Ovary (tissue), 9 donors: ENCODE results near the gene TRAK1. TPM values are rescaled to one million over a fixed set of nuclear protein-coding genes. Genes with fewer than 3 reads are reported as not detected.

Source experiments
- DNase-seq, 5 donors: peaks; one replicate each; pipeline ENCODE4 v3.0.0-alpha.2; 2019 to 2020
- H3K27ac ChIP-seq, 2 donors: fragments of 200-600 bp; one replicate each; pipeline versions ENCODE4 v1.5.1 to v1.8.0; 2019 to 2022
- H3K27me3 ChIP-seq: fragments of 200-600 bp; one replicate; pipeline ENCODE4 v1.8.0; 2022
- H3K36me3 ChIP-seq: fragments of 200-600 bp; sonication (generic); one replicate; pipeline ENCODE4 v1.5.1; 2019
- H3K4me1 ChIP-seq: one replicate; pipeline ENCODE4 v1.8.1; 2013; ENCODE audit warnings: mild to moderate bottlenecking, moderate library complexity; ENCODE audit not compliant: insufficient read depth
- H3K4me3 ChIP-seq: fragments of 200-600 bp; sonication (generic); one replicate; pipeline ENCODE4 v1.5.1; 2017
- H3K9me3 ChIP-seq, 2 donors: fragments of 200-600 bp in 1 of 2; sonication (generic) in 1 of 2; one replicate each; pipeline versions ENCODE4 v1.5.1 to v1.8.1; 2013 to 2019; ENCODE audit warnings: mild to moderate bottlenecking in 1 of 2, moderate library complexity in 1 of 2
- EP300 ChIP-seq: sonication (generic); formaldehyde crosslinking; IDR thresholded peaks from one replicate; pipeline ENCODE4 v1.6.1; 2017; ENCODE audit warnings: antibody characterized with exemption
- POLR2A ChIP-seq: fragments of 450-650 bp; IDR thresholded peaks from one replicate; pipeline ENCODE4 v1.6.1; 2017; ENCODE audit warnings: antibody characterized with exemption, mild to moderate bottlenecking, moderate library complexity
- WGBS, 3 donors: extraction: QIAGEN DNeasy Blood & Tissue Kit in 1 of 3; methylation state at CpG; one replicate each; pipeline versions ENCODE4 v1.1.5 to v1.1.7; 2013 to 2017; 5-methylcytosine and 5-hydroxymethylcytosine counted together
- intact Hi-C, 4 donors: fragments of 100-400 bp; cut with DNase I; formaldehyde crosslinking; loops; one replicate each; pipeline versions ENCODE4 v1.11.0 to v1.15.1; 2022 to 2023
- polyA plus RNA-seq, 2 donors: library from polyadenylated mRNA; stranded (reverse); fragments of 200-250 nt in 1 of 2; fragments of 350-450 nt in 1 of 2; fragmentation: Illumina TruSeq in 1 of 2; extraction: RNeasy Lipid Tissue Mini Kit (QIAGEN cat#74804) in 1 of 2; gene quantifications; one replicate each; pipeline ENCODE4 v1.2.3, GENCODE V29; 2013 to 2014
- small RNA-seq: library from RNA; depleted of rRNA; stranded (forward); fragments of <200 nt; gene quantifications from one replicate; pipeline ENCODE3, GENCODE V24; 2016
- total RNA-seq, 7 donors: library from RNA; depleted of rRNA in 2 of 7; stranded (reverse); fragments of >200 nt in 2 of 7; fragmentation: NEBNext Ultra II Directional in 3 of 7; extraction: Animal tissue kit (Norgen Biotek cat#: 25700) in 3 of 7; gene quantifications; one replicate each; pipeline versions ENCODE4 v1.1.0 to v1.2.4, GENCODE V29; 2016 to 2023
- TF ChIP-seq, protein P1 (sequence below), 3 donors: fragments of 450-650 bp in 2 of 3; fragments of 200-600 bp in 1 of 3; IDR thresholded peaks; one replicate each; pipeline versions ENCODE4 v1.5.1 to v1.8.0; 2016 to 2022; ENCODE audit warnings: antibody characterized with exemption in 3 of 3, mild to moderate bottlenecking in 1 of 3
- donor health status: DM: no; HTN: no; CAD: no; lungs with moderate emphysema.
- donor health status: DM: no; HTN: no; CAD: no.
- donor health status: Bipolar disorder and iron deficiency.
- donor health status: DM: yes; HTN: yes; CAD: no.
- donor health status: DM: no; HTN: no; CAD: no.
- donor health status: DM: yes; HTN: yes; CAD: no.

Gene TRAK1
- total and polyA plus RNA-seq, 9 donors = 7.1 to 17.7 (median 14.9) TPM

DNA sequence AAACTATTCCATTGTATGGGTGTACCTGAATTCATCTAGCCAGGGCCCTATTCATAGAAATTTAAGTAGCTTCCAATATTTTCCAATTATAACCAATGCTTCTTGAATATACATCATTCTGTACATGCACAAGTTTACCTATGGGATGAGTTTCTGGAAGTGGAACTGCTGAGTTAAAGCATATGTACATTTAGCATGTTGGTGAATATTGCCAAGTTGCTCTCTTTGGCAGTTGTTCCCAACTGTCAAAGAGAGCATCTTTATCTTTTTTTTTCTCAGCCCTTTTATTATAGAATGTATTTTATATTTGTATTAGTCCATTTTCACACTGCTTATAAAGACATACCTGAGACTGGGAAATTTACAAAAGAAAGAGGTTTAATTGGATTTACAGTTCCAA, 183.1 kb downstream of the TRAK1 start:
- intact Hi-C loops = no loop called here
- no peaks in the 10 kb centered on the region for H3K4me1 ChIP-seq
- H3K9me3 ChIP-seq = peaks cover 0 to 5% of the 10 kb centered on the region in 2 donors
- TF ChIP-seq POLR2A (no peak), EP300 (no peak)
- TF ChIP-seq, protein P1, sequence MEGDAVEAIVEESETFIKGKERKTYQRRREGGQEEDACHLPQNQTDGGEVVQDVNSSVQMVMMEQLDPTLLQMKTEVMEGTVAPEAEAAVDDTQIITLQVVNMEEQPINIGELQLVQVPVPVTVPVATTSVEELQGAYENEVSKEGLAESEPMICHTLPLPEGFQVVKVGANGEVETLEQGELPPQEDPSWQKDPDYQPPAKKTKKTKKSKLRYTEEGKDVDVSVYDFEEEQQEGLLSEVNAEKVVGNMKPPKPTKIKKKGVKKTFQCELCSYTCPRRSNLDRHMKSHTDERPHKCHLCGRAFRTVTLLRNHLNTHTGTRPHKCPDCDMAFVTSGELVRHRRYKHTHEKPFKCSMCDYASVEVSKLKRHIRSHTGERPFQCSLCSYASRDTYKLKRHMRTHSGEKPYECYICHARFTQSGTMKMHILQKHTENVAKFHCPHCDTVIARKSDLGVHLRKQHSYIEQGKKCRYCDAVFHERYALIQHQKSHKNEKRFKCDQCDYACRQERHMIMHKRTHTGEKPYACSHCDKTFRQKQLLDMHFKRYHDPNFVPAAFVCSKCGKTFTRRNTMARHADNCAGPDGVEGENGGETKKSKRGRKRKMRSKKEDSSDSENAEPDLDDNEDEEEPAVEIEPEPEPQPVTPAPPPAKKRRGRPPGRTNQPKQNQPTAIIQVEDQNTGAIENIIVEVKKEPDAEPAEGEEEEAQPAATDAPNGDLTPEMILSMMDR (IDR thresholded peaks at IDR 0.05) = no peak
- no peak overlapping the region for H3K27ac ChIP-seq
- no peak overlapping the region for H3K4me3 ChIP-seq
- DNase-seq = no peak
- no peaks in the 10 kb centered on the region for H3K27me3 ChIP-seq
- no peaks in the 10 kb centered on the region for H3K36me3 ChIP-seq

DNA sequence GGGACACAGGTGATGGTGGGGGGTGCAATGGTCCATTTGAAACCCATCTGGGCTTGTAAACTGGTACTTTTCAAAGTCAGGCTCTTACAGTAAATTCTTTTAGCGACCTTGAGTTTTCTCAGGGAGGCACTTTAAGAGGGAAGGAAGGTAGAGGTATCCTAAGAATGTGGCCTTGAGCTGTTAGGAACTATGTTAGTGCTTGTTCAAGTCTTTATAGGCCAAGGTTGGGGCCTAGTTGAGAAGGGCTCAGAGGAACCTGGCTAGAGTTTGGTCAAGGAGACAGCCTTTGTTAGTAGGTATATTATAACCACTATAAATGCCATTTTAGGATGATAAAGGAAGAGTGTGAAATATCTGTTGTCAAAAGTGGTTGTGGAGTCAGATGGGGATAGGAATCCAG, 184.1 kb downstream of the TRAK1 start:
- WGBS, 3 donors = 28 to 68% (median 29%) methylated on average over 1 of the region's 1 CpG
- TF ChIP-seq, protein P1 (IDR thresholded peaks at IDR 0.05) = no peak
- TF ChIP-seq EP300 (no peak), POLR2A (no peak)
- Histone ChIP-seq H3K4me3 (no peak overlapping the region), H3K9me3 (peaks cover 0 to 12% of the 10 kb centered on the region in 2 donors), H3K27ac (no peak overlapping the region), H3K36me3 (no peaks in the 10 kb centered on the region), H3K4me1 (no peaks in the 10 kb centered on the region), H3K27me3 (no peaks in the 10 kb centered on the region)
- DNase-seq = no peak
- intact Hi-C loops = no loop called here

Small RNA genes lying within 50 kb of the gene (small RNA-seq; reads per million reads assigned to genes)
- gene RNU4-78P = not detected

Other genes with a start within 250 kb of the TRAK1 start
- gene ULK4, start 129.3 kb upstream of the TRAK1 start, total RNA-seq = 10 to 100 TPM in 3 of 7 donors, 1 to 10 TPM in 4; 4.7 to 58.7 (median 9.5) TPM
- gene ULK4, start 129.3 kb upstream of the TRAK1 start, polyA plus RNA-seq = 1 to 10 TPM; 2.4 to 7.3 TPM
- gene CCK, start 174.8 kb downstream of the TRAK1 start, total RNA-seq = not detected
- not detected for gene CCK, start 174.8 kb downstream of the TRAK1 start, polyA plus RNA-seq